SU-DHL-6 (cell line): ENCODE results near the gene KLHL36.

Experiments
- H2AFZ ChIP-seq: fragments of 200-600 bp; sonication (generic); 2 replicates; pipeline ENCODE4 v1.6.1; 2014; ENCODE audit warnings: low read depth, mild to moderate bottlenecking, moderate library complexity, mixed read lengths, antibody characterized with exemption, low read length; ENCODE audit not compliant: severe bottlenecking
- H3F3A ChIP-seq: fragments of 200-600 bp; shearing (Covaris generic); 2 replicates; pipeline ENCODE4 v1.6.0; 2016; ENCODE audit warnings: antibody characterized with exemption, mild to moderate bottlenecking; ENCODE audit not compliant: insufficient read depth
- H3K27ac ChIP-seq: fragments of 200-600 bp; sonication (generic); 2 replicates; pipeline ENCODE4 v1.5.1; 2016; ENCODE audit warnings: low read depth, mild to moderate bottlenecking, low read length, moderate library complexity, mixed read lengths
- H3K27me3 ChIP-seq: fragments of 200-600 bp; sonication (generic), shearing (Covaris generic); 2 replicates; pipeline ENCODE4 v1.6.0; 2014; ENCODE audit warnings: mild to moderate bottlenecking, low read length
- H3K36me3 ChIP-seq: fragments of 200-600 bp; sonication (generic); 2 replicates; pipeline ENCODE4 v1.6.1; 2014; ENCODE audit warnings: mild to moderate bottlenecking, low read length, mixed read lengths
- H3K4me2 ChIP-seq: fragments of 300-600, 200-600 bp; shearing (Covaris generic), sonication (generic); 2 replicates; pipeline ENCODE4 v1.6.0; 2014; ENCODE audit warnings: low read length, low read depth, mild to moderate bottlenecking; ENCODE audit not compliant: poor library complexity, severe bottlenecking
- H3K4me3 ChIP-seq: fragments of 200-600 bp; sonication (generic); 2 replicates; pipeline ENCODE4 v1.5.1; 2014; ENCODE audit warnings: antibody characterized with exemption, low read length, mild to moderate bottlenecking, mixed read lengths; ENCODE audit not compliant: insufficient read depth, poor library complexity, severe bottlenecking
- H3K79me2 ChIP-seq: fragments of 200-600 bp; sonication (generic); 2 replicates; pipeline ENCODE4 v1.6.1; 2014; ENCODE audit warnings: mild to moderate bottlenecking, low read length, moderate library complexity; ENCODE audit not compliant: insufficient read depth
- H3K9ac ChIP-seq: fragments of 200-600 bp; sonication (generic); 2 replicates; pipeline ENCODE4 v1.7.0; 2014; ENCODE audit warnings: mild to moderate bottlenecking, low read length
- H3K9me2 ChIP-seq: fragments of 200-600 bp; sonication (generic); replicated peaks from 2 replicates; pipeline ENCODE4 v1.6.1; 2014; ENCODE audit warnings: low read length; ENCODE audit not compliant: insufficient read depth
- H3K9me3 ChIP-seq: fragments of 200-600 bp; sonication (generic); 2 replicates; pipeline ENCODE4 v1.6.1; 2014; ENCODE audit warnings: low read length, mixed read lengths; ENCODE audit not compliant: insufficient read depth
- H4K20me1 ChIP-seq: fragments of 200-600 bp; sonication (generic); 2 replicates; pipeline ENCODE4 v1.6.1; 2014; ENCODE audit warnings: low read depth, mild to moderate bottlenecking, antibody characterized with exemption, low read length, moderate library complexity, mixed read lengths
- CTCF ChIP-seq: fragments of 200-600 bp; sonication (generic); IDR thresholded peaks from one replicate; pipeline ENCODE4 v1.5.1; 2017; ENCODE audit warnings: antibody characterized with exemption, mild to moderate bottlenecking, low read length, moderate library complexity; ENCODE audit not compliant: insufficient read depth, poor library complexity, severe bottlenecking
- EZH2phosphoT487 ChIP-seq: fragments of 200-600 bp; sonication (generic), shearing (Covaris generic); conservative IDR thresholded peaks from 2 replicates; pipeline ENCODE4 v1.6.1; 2018; ENCODE audit warnings: mild to moderate bottlenecking, antibody characterized with exemption, low read length, moderate library complexity, mixed read lengths

Gene KLHL36

DNA sequence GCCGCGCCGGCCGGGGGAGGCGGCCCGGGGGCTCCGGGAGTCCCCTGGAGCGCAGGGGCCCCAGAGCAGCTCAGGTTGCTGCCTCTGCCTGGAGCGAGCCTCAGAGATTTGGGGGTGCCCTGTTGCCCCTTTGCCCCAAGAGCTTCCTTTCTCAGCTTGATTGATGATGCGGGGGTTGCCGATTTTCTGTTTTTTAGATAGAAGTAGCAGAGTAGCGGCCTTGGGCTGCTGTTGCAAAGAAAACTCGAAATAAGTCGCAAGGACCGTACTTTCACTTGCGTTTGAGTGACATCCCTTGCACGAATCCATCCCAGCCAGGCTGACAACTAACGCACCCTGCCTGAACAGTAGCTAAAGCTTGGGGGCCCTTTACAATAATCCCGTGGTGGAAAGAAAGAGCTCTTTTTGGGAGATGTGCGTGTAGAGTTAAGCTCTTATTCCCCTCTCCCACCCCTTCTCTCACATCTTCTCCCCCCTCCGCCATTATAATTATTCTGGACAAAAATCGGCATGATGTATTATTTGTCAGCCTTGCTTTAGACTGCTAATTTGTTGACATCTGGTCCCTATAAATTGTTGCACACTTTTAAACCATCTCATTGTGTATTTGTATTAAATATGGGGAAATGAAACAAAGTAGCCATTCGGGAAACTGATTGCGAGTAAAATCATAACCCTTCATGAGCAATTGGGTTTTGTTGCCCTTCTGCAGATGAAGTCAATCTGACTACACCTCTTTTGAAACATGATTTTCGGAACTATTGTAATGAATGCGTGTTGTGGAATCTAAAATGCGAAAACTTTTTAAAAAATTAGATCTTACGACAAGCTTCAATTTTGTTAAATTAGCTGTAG lies 52.4 kb downstream of the KLHL36 start:
- no peaks in the 10 kb centered on the region for H3F3A ChIP-seq
- H3K9me3 ChIP-seq: no peaks in the 10 kb centered on the region
- peaks cover 58% of the 10 kb centered on the region for H3K79me2 ChIP-seq
- peak overlapping the region; percentile 45 for H3K27ac ChIP-seq
- H3K27me3 ChIP-seq: no peaks in the 10 kb centered on the region
- peak overlapping the region; percentile 91 for H3K9ac ChIP-seq
- peak overlapping the region; percentile 99 for H3K4me2 ChIP-seq
- H3K4me3 ChIP-seq: peak overlapping the region; percentile 93
- TF ChIP-seq EZH2phosphoT487: no peak
- TF ChIP-seq CTCF: no peak
- H2AFZ ChIP-seq: no peak overlapping the region
- peaks cover 31% of the 10 kb centered on the region for H4K20me1 ChIP-seq
- H3K9me2 ChIP-seq: no peaks in the 10 kb centered on the region
- no peaks in the 10 kb centered on the region for H3K36me3 ChIP-seq

DNA sequence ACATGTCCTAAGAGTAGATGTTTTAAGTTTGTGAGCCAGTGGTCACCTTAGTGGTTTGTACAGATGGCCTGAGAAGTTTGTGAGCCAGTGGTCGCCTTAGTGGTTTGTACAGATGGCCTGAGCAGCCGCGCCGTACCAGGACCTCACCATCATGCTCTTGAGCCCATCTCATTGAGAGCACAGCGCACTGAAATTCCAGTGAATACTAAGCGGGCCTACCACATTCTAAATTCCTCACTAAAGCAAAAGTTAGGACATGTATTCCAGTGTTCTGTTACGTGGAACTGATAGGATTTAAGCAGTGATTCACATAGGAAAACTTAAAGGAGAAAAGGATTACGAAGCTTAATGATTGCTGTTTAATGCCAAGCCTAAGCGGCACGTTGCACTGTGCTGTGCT lies 55.4 kb downstream of the KLHL36 start:
- H3K9ac ChIP-seq: no peak overlapping the region
- no peak overlapping the region for H3K27ac ChIP-seq
- H3K9me3 ChIP-seq: no peaks in the 10 kb centered on the region
- H3F3A ChIP-seq: no peaks in the 10 kb centered on the region
- peaks cover 46% of the 10 kb centered on the region for H4K20me1 ChIP-seq
- H3K36me3 ChIP-seq: 0 out of 2 replicates have a peak, but pooled peaks cover 4% of the 10 kb centered on the region
- no peak overlapping the region for H3K4me3 ChIP-seq
- TF ChIP-seq EZH2phosphoT487: no peak
- peak overlapping the region; percentile 29 for H3K4me2 ChIP-seq
- H2AFZ ChIP-seq: no peak overlapping the region
- peaks cover 88% of the 10 kb centered on the region for H3K79me2 ChIP-seq
- H3K9me2 ChIP-seq: no peaks in the 10 kb centered on the region
- H3K27me3 ChIP-seq: no peaks in the 10 kb centered on the region

DNA sequence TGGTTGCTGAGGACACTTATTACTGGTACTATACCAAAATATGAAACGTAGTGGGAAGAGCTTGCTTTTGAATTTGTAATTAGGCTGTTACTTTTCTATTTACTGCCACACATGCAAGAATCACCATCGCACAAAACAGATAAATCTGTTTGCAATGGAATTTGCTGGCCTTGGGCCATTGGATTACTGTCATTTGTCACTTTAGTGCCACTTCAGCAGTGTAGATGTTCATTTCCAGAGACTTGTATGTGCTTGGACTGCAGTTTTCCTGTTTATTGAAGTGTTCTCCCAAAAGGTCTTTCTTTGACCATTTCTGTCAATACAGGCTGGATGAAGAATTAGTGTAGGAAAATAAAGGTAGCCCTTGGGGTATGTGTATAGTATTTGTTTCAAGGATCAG lies 55.9 kb downstream of the KLHL36 start:
- Histone ChIP-seq H2AFZ (no peak overlapping the region), H3K27ac (no peak overlapping the region), H3K9me2 (no peaks in the 10 kb centered on the region), H3K79me2 (peaks cover 94% of the 10 kb centered on the region), H4K20me1 (peaks cover 51% of the 10 kb centered on the region), H3K4me3 (no peak overlapping the region), H3F3A (no peaks in the 10 kb centered on the region), H3K9me3 (no peaks in the 10 kb centered on the region), H3K4me2 (no peak overlapping the region), H3K27me3 (no peaks in the 10 kb centered on the region), H3K36me3 (0 out of 2 replicates have a peak, but pooled peaks cover 4% of the 10 kb centered on the region), H3K9ac (no peak overlapping the region)
- TF ChIP-seq EZH2phosphoT487 (no peak), CTCF (no peak)

- Histone ChIP-seq H3K4me2 (no peak overlapping the region), H3K9me3 (no peaks in the 10 kb centered on the region), H3K36me3 (0 out of 2 replicates have a peak, but pooled peaks cover 4% of the 10 kb centered on the region), H3K27me3 (no peaks in the 10 kb centered on the region), H4K20me1 (peaks cover 58% of the 10 kb centered on the region), H3K27ac (no peak overlapping the region), H3K9ac (no peak overlapping the region), H2AFZ (no peak overlapping the region), H3K9me2 (no peaks in the 10 kb centered on the region), H3K79me2 (peaks cover 100% of the 10 kb centered on the region), H3F3A (no peaks in the 10 kb centered on the region), H3K4me3 (no peak overlapping the region)
- TF ChIP-seq EZH2phosphoT487 (no peak), CTCF (no peak)
Observed at GRCh38 chr16:84706856-84707255, 58.5 kb downstream of the KLHL36 start.
